ENCODE data around the gene CACNA1I.
"Not testable (repeated sequence)": the region's sequence is repeated elsewhere in the genome, so short reads cannot be mapped to it uniquely, and the experiment has no call there.

Gene CACNA1I

DNA sequence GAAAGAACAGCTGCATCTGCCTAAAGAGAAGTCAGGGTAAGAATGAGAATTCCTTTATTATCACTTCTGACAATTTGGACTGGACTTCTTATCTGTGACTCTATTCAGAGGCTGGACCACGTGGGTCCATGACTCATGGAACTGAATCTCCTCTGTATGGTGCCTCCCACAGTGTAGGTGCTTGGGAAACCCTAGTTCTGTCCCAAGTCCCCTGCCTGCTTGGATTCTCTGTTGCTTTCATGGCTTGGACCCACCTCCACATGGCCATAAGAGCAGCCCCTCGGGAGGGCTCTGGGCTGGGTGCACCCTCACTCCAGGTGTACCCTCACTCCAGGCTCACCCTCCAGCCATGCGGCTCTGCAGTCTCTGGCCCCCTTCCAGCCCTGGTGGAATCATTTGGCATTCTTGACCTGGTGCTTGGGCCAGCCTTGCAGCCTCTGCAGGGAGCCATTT lies 153.4 kb downstream of the CACNA1I start:
- peak; percentile 10 for DNase-seq

DNA sequence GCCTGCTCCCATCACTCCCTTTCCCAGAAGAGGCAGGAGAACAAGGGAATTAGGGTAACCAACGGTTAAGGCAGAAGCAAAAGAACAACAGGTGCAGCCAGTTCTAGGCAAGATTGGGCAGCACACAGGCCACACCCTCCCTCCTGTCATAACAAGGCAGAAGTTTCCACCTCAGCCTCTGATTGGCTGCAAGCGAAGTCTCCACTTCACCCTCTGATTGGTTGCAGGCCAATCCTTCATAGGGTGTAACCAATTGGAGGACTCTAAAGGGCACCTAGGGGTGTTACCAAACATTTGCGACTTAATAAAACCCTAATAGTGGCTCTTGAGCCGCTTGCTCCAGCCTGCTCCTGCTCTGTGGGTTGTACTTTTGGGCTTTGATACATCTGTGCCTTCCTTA lies 153.8 kb downstream of the CACNA1I start:
- DNase-seq, result no peak

- no peak for DNase-seq
Observed at GRCh38 chr22:39724857-39725256, 154.3 kb downstream of the CACNA1I start.

DNA sequence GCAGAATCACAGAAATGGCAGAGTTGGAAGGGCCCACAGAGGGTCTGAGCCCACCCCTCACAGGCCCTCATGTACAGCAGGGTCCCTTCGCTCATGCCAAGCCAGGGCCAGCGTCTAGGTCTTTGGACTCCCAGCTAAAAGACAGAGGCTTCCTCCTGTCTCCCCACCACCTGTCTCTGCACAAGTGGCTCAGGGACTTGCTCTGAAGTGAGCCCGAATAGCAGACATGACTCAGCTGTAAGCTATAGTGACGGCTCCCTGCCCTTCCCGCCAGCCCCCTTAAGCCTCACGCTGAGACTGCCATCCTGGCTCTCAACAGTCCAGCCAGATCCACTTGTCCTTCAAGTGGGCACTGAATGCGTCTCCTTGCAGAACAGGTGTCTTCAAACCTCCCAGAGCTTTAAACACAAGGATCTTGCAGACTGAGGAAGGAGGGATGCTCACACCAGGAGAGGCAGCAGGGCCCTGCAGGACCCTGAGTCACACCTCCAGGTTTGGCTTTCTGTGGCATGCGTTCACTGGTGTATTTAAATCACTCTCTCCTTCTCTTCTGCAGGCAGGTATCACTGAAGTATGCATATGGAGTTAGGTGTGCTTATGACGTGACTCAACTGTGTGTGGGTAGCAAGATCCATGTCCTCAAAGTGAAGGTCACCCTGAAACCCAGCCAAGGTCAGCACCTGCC lies 154.9 kb downstream of the CACNA1I start:
- no peak for DNase-seq

- DNase-seq, result no peak
Observed at GRCh38 chr22:39727541-39727940, 157.0 kb downstream of the CACNA1I start.

DNA sequence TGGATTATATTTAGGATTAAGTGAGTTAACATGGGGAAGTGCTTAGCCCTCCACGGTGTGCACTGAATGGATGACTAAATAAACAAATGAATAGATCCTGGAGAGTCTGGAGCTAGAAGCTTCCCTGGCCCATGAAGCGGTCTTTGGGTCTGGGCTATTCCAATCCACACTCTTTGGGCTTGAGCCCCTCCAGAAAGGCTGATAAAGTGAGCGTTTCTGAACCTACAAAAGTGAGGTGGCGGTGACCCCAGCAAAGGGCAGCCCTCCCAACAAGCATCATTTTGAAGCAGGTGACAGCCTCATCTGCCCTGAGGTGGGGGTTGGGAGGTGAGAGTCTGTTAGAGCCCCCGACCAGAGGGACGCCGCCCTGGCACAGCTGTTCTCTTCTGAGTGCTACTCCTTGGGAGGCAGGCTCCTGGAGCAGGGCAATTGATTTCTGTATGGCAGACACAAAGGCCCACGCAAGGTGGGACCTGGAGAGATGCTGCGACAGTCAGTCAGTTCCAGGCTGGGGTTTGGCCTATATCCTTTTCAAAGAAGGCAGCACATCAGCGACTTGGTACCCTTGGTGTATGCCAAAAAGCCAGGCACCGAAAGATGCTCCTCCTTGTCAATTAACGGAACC lies 157.8 kb downstream of the CACNA1I start:
- DNase-seq, result no peak

DNA sequence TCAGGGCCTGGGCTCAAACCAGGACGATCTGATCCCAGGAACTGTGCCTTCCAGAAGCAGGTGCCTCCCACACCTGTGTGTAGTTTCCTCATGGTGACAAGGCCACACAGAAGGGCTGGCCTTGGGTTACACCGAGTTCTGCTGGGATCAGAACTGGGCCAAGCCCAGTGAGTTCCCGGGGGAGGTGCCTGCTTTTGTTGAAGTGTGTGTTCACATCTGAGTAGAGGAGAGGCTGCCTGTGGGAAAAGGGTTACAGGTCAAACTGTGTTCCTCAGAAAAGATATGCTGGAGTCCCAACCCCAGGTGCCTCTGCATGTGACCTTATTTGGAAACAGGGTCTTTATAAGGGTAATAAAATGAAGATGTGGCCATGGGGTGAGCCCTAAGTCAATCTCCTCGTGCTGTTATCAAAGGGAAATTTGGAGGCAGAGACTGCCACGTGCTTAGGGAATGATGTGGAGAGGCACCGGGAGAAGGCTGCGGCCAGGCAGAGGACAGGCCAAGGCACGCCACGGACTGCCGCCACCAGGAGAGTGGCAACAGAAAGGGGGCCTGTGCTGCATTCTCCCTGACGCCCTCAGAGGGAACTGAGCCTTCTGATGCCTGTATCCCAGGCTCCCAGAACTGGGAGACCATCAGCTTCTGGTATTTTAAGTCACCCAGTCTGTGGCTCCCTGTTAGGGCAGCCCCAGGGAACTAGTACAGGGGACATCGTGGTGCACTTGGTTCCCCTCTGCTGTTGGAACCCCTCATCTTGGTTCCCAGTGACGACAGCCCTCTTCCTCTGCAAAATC lies 158.8 kb downstream of the CACNA1I start:
- DNase-seq, result no peak

DNA sequence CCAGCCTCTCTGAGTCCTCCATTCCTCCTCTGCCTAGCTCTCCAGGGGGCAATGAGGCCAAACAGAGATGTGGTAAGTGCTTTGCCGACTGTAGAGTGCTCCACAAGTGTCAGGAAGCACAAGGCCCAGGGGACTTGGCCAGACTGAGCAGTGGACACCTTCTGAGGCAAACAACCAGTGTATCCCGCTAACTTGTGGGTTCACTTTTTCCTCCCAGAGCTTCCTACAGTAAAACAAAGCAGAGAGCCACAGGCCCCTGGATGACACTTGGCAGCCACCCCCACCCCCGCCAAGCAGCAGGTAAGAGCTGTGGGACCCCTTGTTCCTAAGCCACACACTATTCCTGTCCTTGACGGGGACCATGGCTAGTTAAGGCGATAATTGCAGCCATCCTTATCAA lies 160.9 kb downstream of the CACNA1I start:
- no peak for DNase-seq

DNA sequence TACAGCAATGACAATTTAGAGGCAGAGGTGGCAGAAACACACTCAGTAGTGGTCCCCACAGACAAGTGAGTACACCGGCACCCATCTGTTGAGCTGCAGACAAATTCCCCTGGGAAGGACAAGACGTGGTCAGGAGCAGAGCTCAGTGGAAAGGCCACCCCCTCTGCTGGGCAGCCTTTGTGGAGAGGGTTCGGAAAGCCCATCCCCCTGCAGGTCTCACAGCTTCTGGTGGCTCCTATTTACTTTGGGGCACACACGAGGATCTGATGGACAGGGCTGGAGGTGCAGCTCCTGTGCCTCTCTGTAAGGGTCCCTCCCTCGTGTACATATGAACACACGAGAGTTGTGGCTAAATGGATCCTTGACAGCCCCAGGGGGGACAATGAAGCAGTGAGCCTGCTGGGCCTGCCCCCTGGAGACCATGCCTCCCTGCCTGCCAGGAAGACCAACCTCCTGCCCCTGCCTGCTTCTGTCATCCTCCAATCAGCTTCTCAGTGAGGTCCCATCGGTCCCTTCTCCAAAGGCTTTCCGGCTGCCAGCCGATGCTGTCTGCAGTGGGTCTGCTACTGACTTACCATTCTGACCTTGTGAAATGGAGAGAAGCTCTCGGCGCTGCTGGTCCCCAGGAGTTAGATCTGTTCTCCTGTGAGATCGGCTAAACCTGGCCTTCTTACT lies 161.5 kb downstream of the CACNA1I start:
- no peak for DNase-seq

- no peak for DNase-seq
Observed at GRCh38 chr22:39732625-39733024, 162.1 kb downstream of the CACNA1I start.

GRCh38 chr22:39733191-39733590 lies 162.6 kb downstream of the CACNA1I start:
- DNase-seq, result no peak

DNA sequence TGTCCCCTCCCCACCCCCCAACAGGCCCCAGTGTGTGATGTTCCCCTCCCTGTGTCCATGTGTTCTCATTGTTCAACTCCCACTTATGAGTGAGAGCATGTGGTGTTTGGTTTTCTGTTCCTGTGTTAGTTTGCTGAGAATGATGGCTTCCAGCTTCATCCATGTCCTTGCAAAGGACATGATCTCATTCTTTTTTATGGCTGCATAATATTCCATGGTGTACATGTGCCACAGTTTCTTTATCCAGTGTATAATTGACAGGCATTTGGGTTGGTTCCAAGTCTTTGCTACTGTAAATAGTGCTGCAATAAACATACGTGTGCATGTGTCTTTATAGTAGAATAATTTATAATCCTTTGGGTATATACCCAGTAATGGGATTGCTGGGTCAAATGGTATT lies 163.5 kb downstream of the CACNA1I start:
- DNase-seq, result not testable (repeated sequence)

GRCh38 chr22:39734866-39735265 lies 164.3 kb downstream of the CACNA1I start:
- DNase-seq, result no peak

DNA sequence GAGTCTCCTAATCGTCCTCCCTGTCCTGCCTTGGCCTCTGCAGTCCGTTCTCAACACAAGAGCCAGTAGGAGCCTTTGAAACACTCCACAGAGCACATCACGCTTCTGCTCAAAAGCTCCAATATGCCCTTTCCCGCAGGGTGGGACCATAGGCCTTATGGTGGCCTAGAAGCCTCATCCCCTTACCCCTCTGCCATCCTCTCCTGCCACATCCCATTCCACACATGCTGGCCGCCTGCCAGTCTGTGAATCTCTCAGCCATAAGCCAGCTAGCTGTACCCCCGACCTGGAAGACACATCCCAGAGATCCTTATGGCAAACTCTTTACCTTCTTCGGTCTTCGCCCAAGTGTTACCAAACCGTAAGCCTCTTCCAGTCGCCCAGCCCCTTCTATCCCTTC lies 165.2 kb downstream of the CACNA1I start:
- DNase-seq, result no peak

- DNase-seq, result no peak
Observed at GRCh38 chr22:39738746-39739145, 168.2 kb downstream of the CACNA1I start.
